ENCODE results near the gene HBZ. TPM values are rescaled to one million over a fixed set of nuclear protein-coding genes. Genes with fewer than 3 reads are reported as not detected.

Gene HBZ
- total and polyA plus RNA-seq, 8 donors = not detected

DNA sequence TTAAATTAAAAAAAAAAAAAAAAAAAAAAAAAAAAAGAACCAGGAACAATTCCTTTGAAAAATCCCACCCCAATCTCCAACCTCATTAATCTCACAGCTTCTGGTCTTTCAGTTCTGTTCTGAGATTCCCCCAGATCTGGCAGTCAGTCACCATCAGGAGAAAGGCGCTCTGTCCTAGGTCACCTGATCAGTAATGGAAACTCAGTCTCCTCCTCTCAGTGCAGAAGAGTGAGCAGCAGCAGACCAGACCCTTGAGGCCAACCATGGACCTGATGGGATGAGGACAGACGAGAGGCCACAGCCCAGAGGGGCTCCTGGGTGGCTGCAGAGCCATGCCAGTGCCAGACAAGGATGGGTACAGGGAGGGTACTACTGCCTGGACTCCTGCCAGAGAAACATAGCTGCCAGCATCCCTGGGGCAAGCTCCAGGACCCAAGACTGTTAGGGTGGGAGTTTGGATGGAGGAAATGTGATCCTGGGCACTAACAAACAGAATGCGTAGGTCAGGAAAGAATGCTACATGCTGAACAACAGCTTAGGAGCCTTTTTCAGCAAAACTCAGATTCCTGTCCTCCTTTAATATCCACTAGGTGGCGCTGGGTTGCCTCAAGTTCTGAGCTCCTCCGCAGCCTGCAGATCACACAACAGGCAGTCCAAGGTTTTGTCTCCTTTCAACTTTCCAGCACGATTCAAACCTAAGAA is 45.7 kb upstream of the HBZ start:
- no peak overlapping the region for H3K4me3 ChIP-seq
- peak in 1 of 3 donors; percentile 63 for TF ChIP-seq POLR2AphosphoS5 (IDR thresholded peaks at IDR 0.05)
- TF ChIP-seq EP300 (IDR thresholded peaks at IDR 0.05) = no peak
- no peak for TF ChIP-seq POLR2A (IDR thresholded peaks at IDR 0.05)
- TF ChIP-seq, protein P1, sequence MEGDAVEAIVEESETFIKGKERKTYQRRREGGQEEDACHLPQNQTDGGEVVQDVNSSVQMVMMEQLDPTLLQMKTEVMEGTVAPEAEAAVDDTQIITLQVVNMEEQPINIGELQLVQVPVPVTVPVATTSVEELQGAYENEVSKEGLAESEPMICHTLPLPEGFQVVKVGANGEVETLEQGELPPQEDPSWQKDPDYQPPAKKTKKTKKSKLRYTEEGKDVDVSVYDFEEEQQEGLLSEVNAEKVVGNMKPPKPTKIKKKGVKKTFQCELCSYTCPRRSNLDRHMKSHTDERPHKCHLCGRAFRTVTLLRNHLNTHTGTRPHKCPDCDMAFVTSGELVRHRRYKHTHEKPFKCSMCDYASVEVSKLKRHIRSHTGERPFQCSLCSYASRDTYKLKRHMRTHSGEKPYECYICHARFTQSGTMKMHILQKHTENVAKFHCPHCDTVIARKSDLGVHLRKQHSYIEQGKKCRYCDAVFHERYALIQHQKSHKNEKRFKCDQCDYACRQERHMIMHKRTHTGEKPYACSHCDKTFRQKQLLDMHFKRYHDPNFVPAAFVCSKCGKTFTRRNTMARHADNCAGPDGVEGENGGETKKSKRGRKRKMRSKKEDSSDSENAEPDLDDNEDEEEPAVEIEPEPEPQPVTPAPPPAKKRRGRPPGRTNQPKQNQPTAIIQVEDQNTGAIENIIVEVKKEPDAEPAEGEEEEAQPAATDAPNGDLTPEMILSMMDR (IDR thresholded peaks at IDR 0.05) = peak in 5 of 7 experiments; percentile 59 to 83 (median 70)
- H3K4me1 ChIP-seq = peaks cover 0 to 18% (median 4%) of the 10 kb centered on the region in 4 donors
- 26 to 34% (median 30%) methylated on average over 6 of the region's 6 CpGs for WGBS, 5 donors
- peaks cover 20 to 75% (median 62%) of the 10 kb centered on the region in 4 donors for H3K36me3 ChIP-seq
- H3K27me3 ChIP-seq = no peaks in the 10 kb centered on the region
- H3K27ac ChIP-seq = no peak overlapping the region
- intact Hi-C loops (cut with DNase I; ENCODE audit: low total_unique reads) = no loop called here
- DNase-seq = peak; percentile 68 to 91
- H3K9me3 ChIP-seq = no peaks in the 10 kb centered on the region

DNA sequence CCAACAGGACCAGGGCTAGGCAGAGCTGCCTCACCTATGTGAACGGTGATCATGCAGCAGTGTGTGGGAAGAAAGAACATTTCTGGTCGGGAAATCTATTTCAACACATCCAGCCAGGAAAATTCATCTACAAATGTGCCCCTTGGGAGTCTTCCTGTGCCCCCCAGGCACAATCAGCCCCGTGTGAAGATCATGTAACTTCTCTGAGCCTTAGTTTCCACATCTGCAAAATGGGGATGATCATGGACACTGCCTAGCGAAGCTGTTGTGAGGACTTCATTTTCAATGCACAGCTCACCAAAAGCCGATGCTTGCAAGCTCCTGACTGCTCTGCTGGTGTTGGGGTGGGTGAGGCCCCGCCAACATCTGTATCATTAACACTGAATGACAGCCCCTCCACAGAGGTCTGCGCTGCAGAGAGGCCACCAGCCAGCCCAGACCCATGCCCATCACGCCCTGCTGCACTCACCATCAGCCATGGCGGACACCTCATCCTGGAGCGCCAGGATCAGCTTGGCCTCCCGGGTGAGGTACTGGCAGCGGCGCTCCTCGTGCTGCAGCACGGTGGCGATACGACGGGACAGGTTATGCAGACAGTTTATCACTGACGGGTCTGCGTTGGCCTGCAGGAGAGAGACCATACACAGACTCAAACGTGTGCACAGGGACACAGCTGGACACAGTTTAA is 40.1 kb upstream of the HBZ start:
- H3K27me3 ChIP-seq = no peaks in the 10 kb centered on the region
- peaks cover 0 to 7% (median 0%) of the 10 kb centered on the region in 4 donors for H3K4me1 ChIP-seq
- no peaks in the 10 kb centered on the region for H3K9me3 ChIP-seq
- TF ChIP-seq EP300 (IDR thresholded peaks at IDR 0.05) (no peak), POLR2AphosphoS5 (IDR thresholded peaks at IDR 0.05) (no peak), POLR2A (IDR thresholded peaks at IDR 0.05) (no peak)
- TF ChIP-seq, protein P1 (IDR thresholded peaks at IDR 0.05) = no peak
- intact Hi-C loops (cut with DNase I; ENCODE audit: low total_unique reads) = no loop called here
- WGBS, 5 donors = 84 to 97% (median 95%) methylated on average over 6 to 21 of the region's 21 CpGs
- H3K36me3 ChIP-seq = peaks cover 25 to 91% (median 78%) of the 10 kb centered on the region in 4 donors
- no peak overlapping the region for H3K27ac ChIP-seq
- no peak for DNase-seq
- no peak overlapping the region for H3K4me3 ChIP-seq

DNA sequence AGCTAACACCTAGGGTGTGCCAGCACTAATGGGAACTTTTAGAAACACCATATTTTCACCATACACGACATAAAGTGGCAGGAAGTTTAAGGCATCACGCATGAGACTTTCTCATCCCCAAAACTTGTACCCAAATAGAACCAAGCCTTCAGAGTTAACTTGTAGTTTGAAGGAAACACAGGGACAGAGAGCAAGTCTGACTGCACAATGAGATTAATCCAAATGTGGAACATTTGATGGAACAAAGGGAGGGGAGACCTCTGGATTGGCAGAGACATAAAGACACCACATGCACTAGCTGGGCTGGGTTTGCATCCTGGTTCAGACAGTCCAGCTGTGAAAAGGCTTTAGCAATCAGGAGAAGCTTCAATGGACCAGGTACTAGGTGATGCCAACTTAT is 38.1 kb upstream of the HBZ start:
- Histone ChIP-seq H3K27me3 (no peaks in the 10 kb centered on the region), H3K27ac (no peak overlapping the region), H3K4me1 (peaks cover 0 to 12% (median 0%) of the 10 kb centered on the region in 4 donors), H3K4me3 (no peak overlapping the region), H3K9me3 (no peaks in the 10 kb centered on the region), H3K36me3 (peaks cover 18 to 85% (median 67%) of the 10 kb centered on the region in 4 donors)
- 89 to 94% (median 93%) methylated on average over 2 of the region's 2 CpGs for WGBS, 5 donors
- no peak for DNase-seq
- TF ChIP-seq POLR2AphosphoS5 (IDR thresholded peaks at IDR 0.05) = no peak
- no peak for TF ChIP-seq EP300 (IDR thresholded peaks at IDR 0.05)
- TF ChIP-seq, protein P1 (IDR thresholded peaks at IDR 0.05) = no peak
- TF ChIP-seq POLR2A (IDR thresholded peaks at IDR 0.05) = no peak
- intact Hi-C loops (cut with DNase I; ENCODE audit: low total_unique reads) = no loop called here

DNA sequence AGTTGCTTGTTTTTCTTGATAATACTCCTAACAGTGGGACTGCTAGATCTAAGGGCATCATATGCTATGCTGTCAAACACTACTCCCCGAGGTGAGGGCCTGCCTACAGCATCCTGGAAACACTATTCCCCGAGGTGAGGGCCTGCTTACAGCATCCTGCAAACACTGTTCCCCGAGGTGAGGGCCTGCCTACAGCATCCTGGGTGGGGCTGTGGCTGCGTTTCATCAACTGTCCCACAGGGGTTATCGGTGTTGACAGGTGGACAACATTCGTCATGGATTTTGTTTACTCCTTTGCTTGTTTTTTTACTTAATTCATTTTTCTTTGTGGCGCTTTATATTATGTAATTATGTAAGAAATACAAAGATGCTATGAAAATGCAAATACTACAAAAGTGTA is 36.4 kb upstream of the HBZ start:
- peaks cover 14 to 76% (median 55%) of the 10 kb centered on the region in 4 donors for H3K36me3 ChIP-seq
- 73 to 78% (median 77%) methylated on average over 7 of the region's 7 CpGs for WGBS, 5 donors
- no peak overlapping the region for H3K27ac ChIP-seq
- no peaks in the 10 kb centered on the region for H3K9me3 ChIP-seq
- peaks cover 0 to 12% (median 0%) of the 10 kb centered on the region in 4 donors for H3K4me1 ChIP-seq
- no peaks in the 10 kb centered on the region for H3K27me3 ChIP-seq
- intact Hi-C loops (cut with DNase I; ENCODE audit: low total_unique reads) = loop anchor here (5.0 kb wide), 1 partner anchor 66 kb away; the partner anchor contains the start of gene HBQ1
- no peak overlapping the region for H3K4me3 ChIP-seq
- DNase-seq = no peak
- TF ChIP-seq, protein P1 (IDR thresholded peaks at IDR 0.05) = no peak
- no peak for TF ChIP-seq EP300 (IDR thresholded peaks at IDR 0.05)
- no peak for TF ChIP-seq POLR2A (IDR thresholded peaks at IDR 0.05)
